GM13977 (cell line): ENCODE measurements around the gene STARD9.

Experiments
- DNase-seq: peaks from one replicate; pipeline ENCODE4 v3.0.0; 2012; ENCODE audit warnings: low spot score
- in situ Hi-C: fragments of 300-500 bp; cut with MboI; formaldehyde crosslinking; loops from one replicate; pipeline ENCODE4 v1.12.0; 2022; ENCODE audit warnings: low sequenced_read_pairs, low pct_unique_long_range_greater_than_20kb, mixed read lengths, inconsistent platforms; ENCODE audit not compliant: unreplicated experiment
- TF ChIP-seq, protein P1 (sequence below): IDR thresholded peaks from 2 replicates; pipeline ENCODE4 v1.5.1; 2012; ENCODE audit warnings: mild to moderate bottlenecking, control low read depth; ENCODE audit not compliant: insufficient read depth; ENCODE audit errors: extremely low read depth, missing control alignments

Gene STARD9

DNA sequence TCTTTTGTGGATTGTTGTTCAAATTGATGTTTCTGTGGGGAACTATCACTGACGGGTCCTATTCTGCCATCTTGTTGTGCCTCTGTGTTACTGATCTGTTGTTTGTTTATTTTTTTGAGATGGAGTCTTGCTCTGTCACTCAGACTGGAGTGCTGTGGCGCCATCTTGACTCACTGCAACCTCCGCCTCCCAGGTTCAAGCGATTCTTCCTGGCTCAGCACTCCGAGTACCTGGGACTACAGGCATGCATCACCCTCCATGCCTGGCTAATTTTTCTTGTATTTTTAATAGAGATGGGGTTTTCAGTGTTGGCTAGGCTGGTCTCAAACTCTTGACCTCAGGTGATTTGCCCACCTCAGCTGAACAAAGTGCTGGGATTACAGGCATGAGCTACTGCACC, 129.9 kb downstream of the STARD9 start:
- no peak for DNase-seq
- in situ Hi-C loops: loop anchor here (5.0 kb wide), 1 partner anchor 222 kb away; no protein-coding TSS in a partner anchor
- TF ChIP-seq, protein P1, sequence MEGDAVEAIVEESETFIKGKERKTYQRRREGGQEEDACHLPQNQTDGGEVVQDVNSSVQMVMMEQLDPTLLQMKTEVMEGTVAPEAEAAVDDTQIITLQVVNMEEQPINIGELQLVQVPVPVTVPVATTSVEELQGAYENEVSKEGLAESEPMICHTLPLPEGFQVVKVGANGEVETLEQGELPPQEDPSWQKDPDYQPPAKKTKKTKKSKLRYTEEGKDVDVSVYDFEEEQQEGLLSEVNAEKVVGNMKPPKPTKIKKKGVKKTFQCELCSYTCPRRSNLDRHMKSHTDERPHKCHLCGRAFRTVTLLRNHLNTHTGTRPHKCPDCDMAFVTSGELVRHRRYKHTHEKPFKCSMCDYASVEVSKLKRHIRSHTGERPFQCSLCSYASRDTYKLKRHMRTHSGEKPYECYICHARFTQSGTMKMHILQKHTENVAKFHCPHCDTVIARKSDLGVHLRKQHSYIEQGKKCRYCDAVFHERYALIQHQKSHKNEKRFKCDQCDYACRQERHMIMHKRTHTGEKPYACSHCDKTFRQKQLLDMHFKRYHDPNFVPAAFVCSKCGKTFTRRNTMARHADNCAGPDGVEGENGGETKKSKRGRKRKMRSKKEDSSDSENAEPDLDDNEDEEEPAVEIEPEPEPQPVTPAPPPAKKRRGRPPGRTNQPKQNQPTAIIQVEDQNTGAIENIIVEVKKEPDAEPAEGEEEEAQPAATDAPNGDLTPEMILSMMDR: no peak

DNA sequence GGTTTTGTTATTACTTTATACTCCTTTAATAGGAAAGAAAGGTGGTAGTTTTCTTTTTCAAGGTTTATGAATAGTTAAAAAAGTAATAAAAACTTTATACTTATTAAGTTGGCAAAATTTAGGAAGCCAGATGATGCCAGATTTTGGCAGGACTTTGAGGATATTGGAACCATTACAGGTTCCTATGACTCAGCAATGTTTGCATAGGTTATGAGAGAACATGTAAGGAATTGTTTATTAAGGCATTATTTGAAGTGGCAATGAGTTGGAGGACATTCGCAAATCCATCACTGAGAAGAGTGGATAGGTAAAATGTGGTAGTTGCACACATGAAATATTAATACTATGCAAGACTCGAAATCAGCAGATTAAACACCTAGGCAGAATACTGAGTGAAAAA, 131.7 kb downstream of the STARD9 start:
- in situ Hi-C loops: loop anchor here (5.0 kb wide), 1 partner anchor 220 kb away; no protein-coding TSS in a partner anchor
- TF ChIP-seq, protein P1: no peak

DNA sequence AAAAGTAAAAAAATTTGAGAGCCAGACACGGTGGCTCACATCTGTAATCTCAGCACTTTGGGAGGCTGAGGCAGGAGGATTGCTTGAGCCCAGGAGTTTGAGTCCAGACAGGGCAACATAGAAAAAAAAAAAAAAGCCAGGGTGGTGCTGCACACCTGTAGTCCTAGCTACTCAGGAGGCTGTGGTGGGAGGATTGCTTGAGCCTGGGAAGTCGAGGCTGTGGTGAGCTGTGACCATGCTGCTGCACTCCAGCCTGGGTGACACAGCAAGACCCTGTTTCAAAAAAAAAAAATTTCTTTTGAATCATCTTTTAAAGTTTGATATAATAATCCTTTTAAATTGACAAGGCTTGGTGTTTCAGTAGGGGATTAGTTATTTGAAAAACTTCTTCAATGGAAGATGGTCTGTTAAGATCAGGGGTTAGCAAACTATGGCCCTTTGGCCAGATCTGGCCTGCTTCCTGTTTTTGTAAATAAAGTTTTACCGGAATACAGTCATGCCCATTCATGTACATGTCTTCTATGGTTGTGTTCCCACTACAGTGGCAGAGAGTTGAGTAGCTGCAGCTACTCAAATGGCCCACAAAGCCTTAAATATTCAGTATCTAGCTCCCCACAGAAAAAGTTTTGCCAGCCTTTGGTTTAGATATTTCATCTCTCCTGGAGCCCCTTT, 132.6 kb downstream of the STARD9 start:
- DNase-seq: no peak
- TF ChIP-seq, protein P1: no peak
- in situ Hi-C loops: loop anchor here (5.0 kb wide), 1 partner anchor 219 kb away; no protein-coding TSS in a partner anchor

More for the DNA sequence above, 131.7 kb downstream of the STARD9 start:
- no peak for DNase-seq

DNA sequence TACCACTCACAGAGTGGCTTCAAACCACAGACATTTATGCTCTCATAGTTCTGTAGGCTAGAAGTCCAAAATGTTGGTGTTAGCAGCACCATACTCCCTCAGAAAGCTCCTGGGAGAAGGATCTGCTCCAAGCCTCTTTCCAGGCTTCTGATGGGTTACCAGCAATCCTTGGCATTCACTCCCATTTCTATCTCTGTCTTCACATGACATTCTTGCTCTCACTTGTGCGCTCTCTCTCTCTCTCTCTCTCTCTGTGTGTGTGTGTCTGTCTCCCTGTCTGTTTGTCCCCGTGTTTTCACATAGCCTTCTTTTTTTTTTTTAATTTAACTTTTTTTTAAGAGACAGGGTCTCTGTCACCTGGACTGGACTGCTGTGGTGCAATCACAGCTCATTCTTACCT, 135.3 kb downstream of the STARD9 start:
- in situ Hi-C loops: no loop called here

DNA sequence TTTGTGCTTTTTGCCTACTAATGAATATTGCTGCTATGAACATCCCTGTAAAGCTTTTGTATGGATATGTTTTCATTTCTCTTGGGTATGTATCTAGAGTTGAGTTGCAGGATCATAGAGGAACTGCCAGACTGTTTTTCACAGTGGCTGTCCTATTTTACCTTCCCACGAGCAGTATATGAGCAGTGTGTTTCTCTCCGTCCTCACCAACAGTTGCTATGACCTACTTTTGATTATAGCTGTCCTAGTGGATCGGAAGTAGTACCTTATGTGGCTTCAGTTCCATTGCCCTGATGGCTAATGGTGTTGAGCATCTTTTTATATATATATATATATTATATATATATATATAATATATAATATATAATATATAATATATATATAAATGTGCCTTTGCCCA, 136.3 kb downstream of the STARD9 start:
- TF ChIP-seq, protein P1: no peak
- no peak for DNase-seq
- in situ Hi-C loops: no loop called here

More for the DNA sequence above, 135.3 kb downstream of the STARD9 start:
- no peak for DNase-seq
- TF ChIP-seq, protein P1: no peak

DNA sequence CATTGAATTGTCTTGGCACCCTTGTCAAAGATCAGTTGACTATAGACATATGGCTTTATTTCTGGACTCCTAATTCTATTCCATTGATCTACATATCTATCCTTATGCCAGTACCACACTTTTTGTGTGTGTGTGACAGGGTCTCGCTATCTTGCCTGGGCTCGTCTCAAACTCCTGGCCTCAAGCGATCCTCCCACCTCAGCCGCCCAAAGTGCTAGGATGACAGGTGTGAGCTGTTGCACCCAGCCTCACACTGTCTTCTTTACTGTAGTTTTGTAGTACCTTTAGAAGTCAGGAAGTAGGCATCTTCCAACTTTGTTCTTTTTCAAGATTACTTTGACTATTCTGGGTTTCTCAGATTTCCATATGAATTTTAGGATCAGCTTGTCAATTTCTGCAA, 137.2 kb downstream of the STARD9 start:
- in situ Hi-C loops: no loop called here
- TF ChIP-seq, protein P1: no peak
- no peak for DNase-seq
